IMR-90 (cell line): ENCODE measurements around the gene CCDC27. TPM values are rescaled to one million over a fixed set of nuclear protein-coding genes. Genes with fewer than 3 reads are reported as not detected.

ENCODE experiments used
- ATAC-seq: fragments of 200-7000 bp; cut with Tn5 transposase; 2 replicates; pipeline ENCODE4 v1.9.1; 2020; ENCODE audit warnings: low read depth, mild to moderate bottlenecking, moderate library complexity
- BruUV-seq: library from RNA; stranded (reverse); fragments of 400-500 nt; replicated peaks from 2 replicates; lab custom pipeline; 2021; lab: Mats Ljungman, UMichigan
- CTCF ChIA-PET: fragments of 300-600 bp; formaldehyde crosslinking; extraction: SDS; loops from one replicate; lab custom pipeline; 2021; ENCODE audit warnings: antibody characterized with exemption; lab: Yijun Ruan, JAX
- POLR2A ChIA-PET: fragments of 300-600 bp; sonication (Branson Sonifier 250); formaldehyde crosslinking; loops from one replicate; lab custom pipeline; 2022; ENCODE audit warnings: antibody characterized with exemption; ENCODE audit not compliant: unreplicated experiment; lab: Charles Lee
- DNase-seq: peaks from one replicate; pipeline ENCODE4 v3.0.0; 2013
- H2AFZ ChIP-seq: replicated peaks from 2 replicates; pipeline ENCODE3; 2013; ENCODE audit warnings: low read length, mild to moderate bottlenecking; ENCODE audit not compliant: poor library complexity
- H2AK5ac ChIP-seq: 2 replicates; pipeline ENCODE4 v1.6.1; 2013; ENCODE audit warnings: low read depth, low read length, inconsistent platforms
- H2AK9ac ChIP-seq: replicated peaks from 2 replicates; pipeline ENCODE3; 2013; ENCODE audit warnings: mild to moderate bottlenecking, low read depth, low read length, moderate library complexity; ENCODE audit not compliant: poor library complexity
- H2BK120ac ChIP-seq: 2 replicates; pipeline ENCODE4 v1.6.1; 2013; ENCODE audit warnings: low read depth, low read length, inconsistent platforms
- H2BK15ac ChIP-seq: 3 replicates; pipeline ENCODE4 v1.6.1; 2013; ENCODE audit warnings: low read depth, low read length, inconsistent platforms
- H2BK20ac ChIP-seq: 2 replicates; pipeline ENCODE4 v1.6.1; 2013; ENCODE audit warnings: low read depth, mild to moderate bottlenecking, inconsistent platforms, low read length, moderate library complexity
- H2BK5ac ChIP-seq: 2 replicates; pipeline ENCODE4 v1.6.1; 2013; ENCODE audit warnings: mild to moderate bottlenecking, low read depth, low read length, inconsistent platforms; ENCODE audit not compliant: poor library complexity, severe bottlenecking
- H3K14ac ChIP-seq: replicated peaks from 2 replicates; pipeline ENCODE4 v1.6.1; 2013; ENCODE audit warnings: low read depth, low read length, inconsistent platforms
- H3K18ac ChIP-seq: 2 replicates; pipeline ENCODE4 v1.6.1; 2013; ENCODE audit warnings: low read depth, low read length, control low read depth
- H3K23ac ChIP-seq: 2 replicates; pipeline ENCODE4 v1.6.1; 2013; ENCODE audit warnings: low read depth, low read length, inconsistent platforms
- H3K27ac ChIP-seq: 2 replicates; pipeline ENCODE4 v1.5.1; 2013; ENCODE audit warnings: mild to moderate bottlenecking, control low read depth, low read length; ENCODE audit not compliant: insufficient read depth
- H3K27me3 ChIP-seq: 2 replicates; pipeline ENCODE4 v1.6.1; 2013; ENCODE audit warnings: low read length; ENCODE audit not compliant: control insufficient read depth, insufficient read depth
- H3K36me3 ChIP-seq: 2 replicates; pipeline ENCODE4 v1.6.1; 2013; ENCODE audit warnings: low read length, mixed read lengths; ENCODE audit not compliant: control insufficient read depth, insufficient read depth
- H3K4ac ChIP-seq: 2 replicates; pipeline ENCODE4 v1.6.1; 2013; ENCODE audit warnings: low read depth, low read length, inconsistent platforms
- H3K4me1 ChIP-seq: 2 replicates; pipeline ENCODE4 v1.6.1; 2013; ENCODE audit warnings: low read length, mixed read lengths; ENCODE audit not compliant: control insufficient read depth, insufficient read depth
- H3K4me2 ChIP-seq: 2 replicates; pipeline ENCODE4 v1.6.1; 2013; ENCODE audit warnings: low read depth, mild to moderate bottlenecking, control low read depth, low read length, moderate library complexity
- H3K4me3 ChIP-seq: 2 replicates; pipeline ENCODE4 v1.5.1; 2013; ENCODE audit warnings: low read depth, mild to moderate bottlenecking, control low read depth, low read length, moderate library complexity; ENCODE audit not compliant: insufficient read depth
- H3K56ac ChIP-seq: 2 replicates; pipeline ENCODE4 v1.6.1; 2013; ENCODE audit warnings: low read length, inconsistent platforms; ENCODE audit not compliant: insufficient read depth; ENCODE audit errors: extremely low read depth
- H3K79me1 ChIP-seq, 2 experiments: 2 replicates each; pipeline ENCODE4 v1.6.1; 2013; ENCODE audit warnings: low read length in 2 of 2, inconsistent platforms in 1 of 2, low read depth in 1 of 2
- H3K9ac ChIP-seq: 2 replicates; pipeline ENCODE4 v1.6.1; 2013; ENCODE audit warnings: low read depth, low read length, control low read depth
- H3K9me1 ChIP-seq: 2 replicates; pipeline ENCODE4 v1.6.1; 2013; ENCODE audit warnings: low read length, inconsistent platforms; ENCODE audit not compliant: insufficient read depth
- H3K9me3 ChIP-seq: 2 replicates; pipeline ENCODE4 v1.6.1; 2013; ENCODE audit warnings: low read length; ENCODE audit not compliant: control insufficient read depth, insufficient read depth
- H4K20me1 ChIP-seq: 2 replicates; pipeline ENCODE4 v1.6.1; 2013; ENCODE audit warnings: low read length, inconsistent platforms; ENCODE audit not compliant: insufficient read depth
- H4K5ac ChIP-seq: 2 replicates; pipeline ENCODE4 v1.6.1; 2013; ENCODE audit warnings: mild to moderate bottlenecking, low read depth, low read length, control low read depth
- H4K8ac ChIP-seq, 2 experiments: 2 replicates each; pipeline ENCODE4 v1.6.1; 2013; ENCODE audit warnings: low read depth in 2 of 2, low read length in 2 of 2, control low read depth in 1 of 2, inconsistent platforms in 1 of 2
- H4K91ac ChIP-seq: 2 replicates; pipeline ENCODE4 v1.6.1; 2013; ENCODE audit warnings: low read depth, low read length, inconsistent platforms; ENCODE audit not compliant: insufficient read depth
- BHLHE40 ChIP-seq: fragments of 150-350 bp; IDR thresholded peaks from 2 replicates; pipeline ENCODE4 v1.6.1; 2016; ENCODE audit warnings: mild to moderate bottlenecking, low read depth, low read length
- CHD1 ChIP-seq: IDR thresholded peaks from 2 replicates; pipeline ENCODE4 v1.6.1; 2012; ENCODE audit warnings: low read depth, low read length, improper control_type of control experiment
- MAFK ChIP-seq: IDR thresholded peaks from 2 replicates; pipeline ENCODE4 v1.6.1; 2012; ENCODE audit warnings: low read depth, low read length, improper control_type of control experiment
- MAZ ChIP-seq: IDR thresholded peaks from 2 replicates; pipeline ENCODE4 v1.6.1; 2012; ENCODE audit warnings: low read depth, mild to moderate bottlenecking, low read length, improper control_type of control experiment, moderate library complexity, borderline replicate concordance
- MXI1 ChIP-seq: IDR thresholded peaks from 2 replicates; pipeline ENCODE4 v1.6.1; 2012; ENCODE audit warnings: low read depth, mild to moderate bottlenecking, low read length, moderate library complexity, borderline replicate concordance
- POLR2A ChIP-seq: IDR thresholded peaks from 2 replicates; pipeline ENCODE4 v1.6.1; 2012; ENCODE audit warnings: mild to moderate bottlenecking, low read depth, low read length
- RAD21 ChIP-seq: IDR thresholded peaks from 2 replicates; pipeline ENCODE4 v1.6.1; 2012; ENCODE audit warnings: low read length, improper control_type of control experiment
- RFX5 ChIP-seq: IDR thresholded peaks from 2 replicates; pipeline ENCODE4 v1.8.0; 2012; ENCODE audit warnings: low read depth, mild to moderate bottlenecking, low read length, moderate library complexity
- WGBS, 2 experiments: methylation state at CpG; one replicate each; pipeline versions ENCODE4 v1.1.5 to v1.1.7; 2013; ENCODE audit warnings: missing lambda C conversion rate in 2 of 2; ENCODE audit not compliant: insufficient read length in 1 of 2; ENCODE audit errors: extremely low coverage in 2 of 2; 5-methylcytosine and 5-hydroxymethylcytosine counted together
- dilution Hi-C: fragments of 300-500 bp; cut with HindIII; formaldehyde crosslinking; loops from one replicate; pipeline ENCODE4 v1.14.3; 2018; ENCODE audit warnings: low sequenced_read_pairs; ENCODE audit not compliant: unreplicated experiment
- in situ Hi-C: fragments of 300-500 bp; cut with MboI; formaldehyde crosslinking; loops from 3 replicates; pipeline ENCODE4 v1.14.3; 2019; ENCODE audit warnings: low sequenced_read_pairs, inconsistent platforms, mixed read lengths
- intact Hi-C: fragments of 100-400 bp; cut with micrococcal nuclease; formaldehyde crosslinking; loops from 2 replicates; pipeline ENCODE4 v1.10.0; 2022
- polyA plus RNA-seq, 3 experiments: library from polyadenylated mRNA; depleted of rRNA; stranded (reverse); fragments of >200 nt; gene quantifications; 2 replicates each; pipeline ENCODE4 v1.2.3, GENCODE V29; 2012; ENCODE audit warnings: low replicate concordance in 1 of 3
- total RNA-seq: library from RNA; depleted of rRNA; stranded (reverse); fragments of >200 nt; gene quantifications from 2 replicates; pipeline ENCODE4 v1.2.3, GENCODE V29; 2012
- TF ChIP-seq, protein P1 (sequence below): fragments of 150-350 bp; IDR thresholded peaks from 2 replicates; pipeline ENCODE4 v1.6.1; 2017; ENCODE audit warnings: mild to moderate bottlenecking, antibody characterized with exemption, low read length, low read depth

Gene CCDC27
- total and polyA plus RNA-seq, 2 of the 4 experiments (the other 2 are of a cell fraction) = not detected

DNA sequence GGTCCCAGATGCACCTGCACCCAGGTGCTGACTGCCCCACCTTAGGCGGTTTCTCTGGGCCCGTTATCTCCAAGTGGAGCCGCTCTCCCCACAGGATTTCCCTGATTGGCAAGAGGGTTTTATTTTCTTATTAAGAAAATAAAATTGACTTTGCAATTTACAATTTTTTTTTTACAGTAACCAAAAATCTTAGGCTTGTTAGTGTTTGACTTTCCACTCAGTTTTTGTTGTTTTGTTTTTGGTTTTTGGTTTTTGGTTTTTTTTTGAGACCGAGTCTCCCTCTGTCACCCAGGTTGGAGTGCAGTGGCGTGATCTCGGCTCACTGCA, 4.8 kb upstream of the CCDC27 start:
- no peak overlapping the region for H3K4ac ChIP-seq
- H4K8ac ChIP-seq = peak overlapping the region; percentile 72 to 84; a peak in 2 of 4 replicates
- H3K79me1 ChIP-seq = peaks cover 15 to 27% of the 10 kb centered on the region in 2 experiments
- peak overlapping the region; percentile 77; the same call in 1 of the 2 replicates for H4K5ac ChIP-seq
- no peak overlapping the region for H2BK20ac ChIP-seq
- H3K36me3 ChIP-seq = peaks cover 11% of the 10 kb centered on the region
- CTCF ChIA-PET = no interaction called here
- H3K4me3 ChIP-seq = peak overlapping the region; percentile 63
- no peak overlapping the region for H2AK5ac ChIP-seq
- H3K27ac ChIP-seq = no peak overlapping the region
- no peak overlapping the region for H4K91ac ChIP-seq
- H3K4me2 ChIP-seq = peak overlapping the region; percentile 90
- H3K56ac ChIP-seq = no peak overlapping the region
- peaks cover 15% of the 10 kb centered on the region for H3K27me3 ChIP-seq
- no CpG with 5 or more reads among the region's 6 CpGs for WGBS, 2 experiments
- DNase-seq = no peak
- H3K9me3 ChIP-seq = no peaks in the 10 kb centered on the region
- POLR2A ChIA-PET = no interaction called here
- H2BK15ac ChIP-seq = no peak overlapping the region
- peaks cover 8% of the 10 kb centered on the region; the same call in 1 of the 2 replicates for H3K4me1 ChIP-seq
- in situ Hi-C loops = no loop called here
- peak overlapping the region; percentile 93 for H2AFZ ChIP-seq
- no TSS peak for BruUV-seq
- no peaks in the 10 kb centered on the region; the same call in 1 of the 2 replicates for H4K20me1 ChIP-seq
- dilution Hi-C loops = no loop called here
- TF ChIP-seq POLR2A = no peak
- TF ChIP-seq CHD1 = no peak
- no peak for TF ChIP-seq MAZ
- no peak for TF ChIP-seq MXI1
- TF ChIP-seq, protein P1, sequence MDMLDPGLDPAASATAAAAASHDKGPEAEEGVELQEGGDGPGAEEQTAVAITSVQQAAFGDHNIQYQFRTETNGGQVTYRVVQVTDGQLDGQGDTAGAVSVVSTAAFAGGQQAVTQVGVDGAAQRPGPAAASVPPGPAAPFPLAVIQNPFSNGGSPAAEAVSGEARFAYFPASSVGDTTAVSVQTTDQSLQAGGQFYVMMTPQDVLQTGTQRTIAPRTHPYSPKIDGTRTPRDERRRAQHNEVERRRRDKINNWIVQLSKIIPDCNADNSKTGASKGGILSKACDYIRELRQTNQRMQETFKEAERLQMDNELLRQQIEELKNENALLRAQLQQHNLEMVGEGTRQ = no peak
- no peak for TF ChIP-seq BHLHE40
- TF ChIP-seq RFX5 = no peak
- TF ChIP-seq MAFK = no peak
- TF ChIP-seq RAD21 = no peak
- H2BK5ac ChIP-seq = no peak overlapping the region
- H3K23ac ChIP-seq = no peak overlapping the region
- intact Hi-C loops = loop anchor here (2.0 kb wide), 1 partner anchor 25 kb away; the partner anchor contains the start of gene SMIM1
- H2BK120ac ChIP-seq = no peak overlapping the region
- ATAC-seq = no peak
- H2AK9ac ChIP-seq = peak overlapping the region; percentile 58
- H3K18ac ChIP-seq = no peak overlapping the region
- H3K9ac ChIP-seq = 0 out of 2 replicates have a peak overlapping the region, but pooled peaks have one; percentile 5
- H3K9me1 ChIP-seq = peaks cover 10% of the 10 kb centered on the region; the same call in 1 of the 2 replicates
- H3K14ac ChIP-seq = no peak overlapping the region
